Breast epithelium (tissue), 4 donors: ENCODE results near the gene MTUS2. TPM values are rescaled to one million over a fixed set of nuclear protein-coding genes. Genes with fewer than 3 reads are reported as not detected.

ENCODE experiments used
- DNase-seq, 2 donors: peaks; one replicate each; pipeline ENCODE4 v3.0.0-alpha.2; 2019; ENCODE audit warnings: low spot score in 2 of 2
- H3K27ac ChIP-seq, 2 donors: fragments of 200-600 bp; sonication (generic) in 1 of 2; one replicate each; pipeline ENCODE4 v1.5.1; 2016 to 2019; ENCODE audit warnings: mild to moderate bottlenecking in 1 of 2
- H3K27me3 ChIP-seq, 2 donors: fragments of 200-600 bp; sonication (generic) in 1 of 2; one replicate each; pipeline versions ENCODE4 v1.5.1 to v1.6.0; 2017 to 2019; ENCODE audit warnings: control low read depth in 1 of 2, mild to moderate bottlenecking in 1 of 2
- H3K36me3 ChIP-seq: fragments of 200-600 bp; one replicate; pipeline ENCODE4 v1.5.1; 2019
- H3K4me1 ChIP-seq, 2 donors: fragments of 200-600 bp; sonication (generic); one replicate each; pipeline ENCODE4 v1.5.1; 2016 to 2019; ENCODE audit warnings: control low read depth in 1 of 2
- H3K4me3 ChIP-seq, 3 donors: fragments of 200-600 bp; sonication (generic); 1 replicate in 2 of 3; 2 replicates in 1 of 3; pipeline ENCODE4 v1.5.1; 2016 to 2019; ENCODE audit warnings: mild to moderate bottlenecking in 3 of 3, moderate library complexity in 2 of 3
- H3K9me3 ChIP-seq, 2 donors: fragments of 200-600 bp; sonication (generic) in 1 of 2; one replicate each; pipeline ENCODE4 v1.5.1; 2016 to 2019; ENCODE audit warnings: control low read depth in 1 of 2
- CTCF ChIP-seq, 3 donors: fragments of 450-650 bp; IDR thresholded peaks; one replicate each; pipeline ENCODE4 v1.5.1; 2016 to 2017; ENCODE audit warnings: antibody characterized with exemption in 3 of 3, mild to moderate bottlenecking in 3 of 3, moderate library complexity in 3 of 3
- POLR2A ChIP-seq: fragments of 450-650 bp; IDR thresholded peaks from one replicate; pipeline ENCODE4 v1.6.1; 2016; ENCODE audit warnings: antibody characterized with exemption, mild to moderate bottlenecking, moderate library complexity
- POLR2AphosphoS5 ChIP-seq, 3 donors: sonication (generic); formaldehyde crosslinking; IDR thresholded peaks; one replicate each; pipeline ENCODE4 v1.6.1; 2017; ENCODE audit warnings: antibody characterized with exemption in 3 of 3
- intact Hi-C: fragments of 100-400 bp; cut with DNase I; formaldehyde crosslinking; loops from one replicate; pipeline ENCODE4 v1.15.1; 2023; ENCODE audit warnings: low total_unique reads
- total RNA-seq, 3 donors: library from RNA; depleted of rRNA; stranded (reverse); fragments of >200 nt; gene quantifications; one replicate each; pipeline ENCODE4 v1.1.0, GENCODE V29; 2016

Gene MTUS2
- total RNA-seq, 3 donors from 2014 or later: under 0.01 to 1.0 TPM; not detected in 1

GRCh38 chr13:28918030-28918429 is 97.9 kb downstream of the MTUS2 start:
- Histone ChIP-seq H3K4me1 (no peaks in the 10 kb centered on the region), H3K36me3 (no peaks in the 10 kb centered on the region), H3K27me3 (no peaks in the 10 kb centered on the region), H3K9me3 (peaks cover 3 to 65% of the 10 kb centered on the region in 2 donors), H3K4me3 (no peak overlapping the region), H3K27ac (no peak overlapping the region)
- intact Hi-C loops: no loop called here
- TF ChIP-seq POLR2A: no peak
- no peak for TF ChIP-seq POLR2AphosphoS5 (IDR thresholded peaks at IDR 0.05)
- TF ChIP-seq CTCF (IDR thresholded peaks at IDR 0.05): no peak
- DNase-seq: no peak

GRCh38 chr13:28922341-28922740 is 102.2 kb downstream of the MTUS2 start:
- intact Hi-C loops: no loop called here

GRCh38 chr13:28935104-28935503 is 115.0 kb downstream of the MTUS2 start:
- TF ChIP-seq POLR2AphosphoS5 (IDR thresholded peaks at IDR 0.05) (no peak), CTCF (IDR thresholded peaks at IDR 0.05) (no peak)
- intact Hi-C loops: loop anchor here (10.0 kb wide), 1 partner anchor 770 kb away; no protein-coding TSS in a partner anchor
- Histone ChIP-seq H3K27me3 (no peaks in the 10 kb centered on the region), H3K9me3 (no peaks in the 10 kb centered on the region), H3K36me3 (no peaks in the 10 kb centered on the region), H3K27ac (no peak overlapping the region), H3K4me3 (no peak overlapping the region), H3K4me1 (no peaks in the 10 kb centered on the region)
- DNase-seq: no peak

More at GRCh38 chr13:28922341-28922740, 102.2 kb downstream of the MTUS2 start:
- Histone ChIP-seq H3K36me3 (no peaks in the 10 kb centered on the region), H3K4me1 (no peaks in the 10 kb centered on the region), H3K9me3 (peaks cover 0 to 28% of the 10 kb centered on the region in 2 donors), H3K4me3 (no peak overlapping the region), H3K27ac (no peak overlapping the region), H3K27me3 (no peaks in the 10 kb centered on the region)
- no peak for TF ChIP-seq CTCF (IDR thresholded peaks at IDR 0.05)
- TF ChIP-seq POLR2A: no peak
- TF ChIP-seq POLR2AphosphoS5 (IDR thresholded peaks at IDR 0.05): no peak
- DNase-seq: no peak

GRCh38 chr13:28942906-28943305 is 122.8 kb downstream of the MTUS2 start:
- H3K9me3 ChIP-seq: no peaks in the 10 kb centered on the region
- no peaks in the 10 kb centered on the region for H3K4me1 ChIP-seq
- no peak overlapping the region for H3K27ac ChIP-seq
- H3K27me3 ChIP-seq: no peaks in the 10 kb centered on the region
- TF ChIP-seq CTCF (IDR thresholded peaks at IDR 0.05): no peak
- no peak for TF ChIP-seq POLR2AphosphoS5 (IDR thresholded peaks at IDR 0.05)
- TF ChIP-seq POLR2A: no peak
- no peak for DNase-seq
- no peaks in the 10 kb centered on the region for H3K36me3 ChIP-seq
- intact Hi-C loops: no loop called here
- no peak overlapping the region for H3K4me3 ChIP-seq

- Histone ChIP-seq H3K4me3 (no peak overlapping the region), H3K36me3 (no peaks in the 10 kb centered on the region), H3K4me1 (no peaks in the 10 kb centered on the region), H3K27ac (no peak overlapping the region), H3K27me3 (no peaks in the 10 kb centered on the region), H3K9me3 (peaks cover 0 to 5% of the 10 kb centered on the region in 2 donors)
- TF ChIP-seq POLR2A: no peak
- TF ChIP-seq CTCF (IDR thresholded peaks at IDR 0.05): no peak
- no peak for TF ChIP-seq POLR2AphosphoS5 (IDR thresholded peaks at IDR 0.05)
- intact Hi-C loops: no loop called here
- no peak for DNase-seq
Measured at GRCh38 chr13:28953714-28954418, 133.7 kb downstream of the MTUS2 start.
